H1 (cell line): ENCODE data around the gene SCGN. TPM values are rescaled to one million over a fixed set of nuclear protein-coding genes. Genes with fewer than 3 reads are reported as not detected.

ENCODE experiments used
- CTCF ChIA-PET: fragments of 300-600 bp; sonication (Branson Sonifier 250); formaldehyde crosslinking; loops from one replicate; lab custom pipeline; 2021; ENCODE audit not compliant: partially characterized antibody; lab: Charles Lee
- POLR2A ChIA-PET: fragments of 300-600 bp; sonication (Branson Sonifier 250); formaldehyde crosslinking; loops from one replicate; lab custom pipeline; 2021; ENCODE audit warnings: inconsistent platforms; ENCODE audit not compliant: partially characterized antibody; lab: Charles Lee
- DNase-seq, 2 experiments: peaks; one replicate each; pipeline versions ENCODE4 v3.0.0 to v3.0.0-alpha.2; 2010 to 2022; ENCODE audit warnings: low spot score in 2 of 2, low read depth in 1 of 2, mixed read lengths in 1 of 2
- FAIRE-seq: peaks from 2 replicates; lab custom pipeline; 2011; peaks lifted over from hg19 to GRCh38; lab: Jason Lieb, UNC
- H2AFZ ChIP-seq: 2 replicates; pipeline ENCODE4 v1.8.1; 2012; ENCODE audit warnings: low read length, inconsistent platforms
- H2AK5ac ChIP-seq: 2 replicates; pipeline ENCODE4 v1.6.1; 2013; ENCODE audit warnings: low read depth, low read length
- H2BK120ac ChIP-seq: replicated peaks from 2 replicates; pipeline ENCODE3; 2013; ENCODE audit warnings: low read depth, low read length, inconsistent platforms
- H2BK12ac ChIP-seq: 2 replicates; pipeline ENCODE4 v1.6.1; 2013; ENCODE audit warnings: low read depth, low read length
- H2BK15ac ChIP-seq: 2 replicates; pipeline ENCODE4 v1.6.1; 2013; ENCODE audit warnings: low read length
- H2BK20ac ChIP-seq: 2 replicates; pipeline ENCODE4 v1.6.1; 2013; ENCODE audit warnings: low read length
- H2BK5ac ChIP-seq: 2 replicates; pipeline ENCODE4 v1.6.1; 2013; ENCODE audit warnings: low read depth, low read length
- H3K14ac ChIP-seq: 2 replicates; pipeline ENCODE4 v1.6.1; 2013; ENCODE audit warnings: inconsistent platforms; ENCODE audit not compliant: insufficient read length
- H3K18ac ChIP-seq: 2 replicates; pipeline ENCODE4 v1.6.1; 2013; ENCODE audit warnings: low read length; ENCODE audit errors: extremely low read depth
- H3K23ac ChIP-seq: 2 replicates; pipeline ENCODE4 v1.6.1; 2013; ENCODE audit warnings: inconsistent platforms; ENCODE audit not compliant: insufficient read length
- H3K23me2 ChIP-seq: 2 replicates; pipeline ENCODE4 v1.6.1; 2013; ENCODE audit warnings: low read depth, low read length
- H3K27ac ChIP-seq: 2 replicates; pipeline ENCODE4 v1.6.1; 2011; ENCODE audit warnings: low read depth, low read length, inconsistent platforms
- H3K27me3 ChIP-seq, 4 experiments: replicated peaks in 1 of 4; 1 replicate in 1 of 4; 2 replicates in 3 of 4; pipeline versions ENCODE4 v1.6.1 to v1.8.1; 2011 to 2013; ENCODE audit warnings: low read length in 3 of 4, mild to moderate bottlenecking in 3 of 4, inconsistent platforms in 2 of 4, mixed read lengths in 2 of 4, moderate library complexity in 1 of 4; ENCODE audit not compliant: control insufficient read depth in 3 of 4, insufficient read depth in 3 of 4; ENCODE audit errors: extremely low read depth in 1 of 4
- H3K36me3 ChIP-seq, 4 experiments: 2 replicates each; pipeline versions ENCODE4 v1.6.1 to v1.8.1; 2011 to 2013; ENCODE audit warnings: mild to moderate bottlenecking in 4 of 4, low read length in 3 of 4, moderate library complexity in 2 of 4, control low read depth in 1 of 4, inconsistent platforms in 1 of 4; ENCODE audit not compliant: insufficient read depth in 4 of 4, control insufficient read depth in 2 of 4
- H3K4ac ChIP-seq: replicated peaks from 2 replicates; pipeline ENCODE3; 2013; ENCODE audit warnings: low read length, low read depth, mixed read lengths, inconsistent platforms; ENCODE audit not compliant: insufficient read length
- H3K4me1 ChIP-seq, 4 experiments: replicated peaks in 1 of 4; 1 replicate in 1 of 4; 2 replicates in 3 of 4; pipeline versions ENCODE4 v1.6.1 to v1.8.1; 2011 to 2013; ENCODE audit warnings: low read length in 3 of 4, inconsistent platforms in 2 of 4, mixed read lengths in 1 of 4; ENCODE audit not compliant: insufficient read depth in 4 of 4, control insufficient read depth in 3 of 4
- H3K4me2 ChIP-seq, 2 experiments: 2 replicates each; pipeline versions ENCODE4 v1.6.1 to v1.8.1; 2011 to 2013; ENCODE audit warnings: low read depth in 2 of 2, low read length in 2 of 2, control low read depth in 1 of 2, inconsistent platforms in 1 of 2, mild to moderate bottlenecking in 1 of 2; ENCODE audit not compliant: insufficient read depth in 1 of 2
- H3K4me3 ChIP-seq, 4 experiments: fragments of 200-600, 300-600 bp in 1 of 4; sonication (generic), shearing (Covaris generic), sonication (Bioruptor Twin) in 1 of 4; 2 replicates each; pipeline versions ENCODE4 v1.5.1 to v1.8.1; 2011 to 2016; ENCODE audit warnings: low read length in 4 of 4, low read depth in 3 of 4, control low read depth in 2 of 4, inconsistent platforms in 2 of 4, mild to moderate bottlenecking in 2 of 4, mixed read lengths in 1 of 4, moderate library complexity in 1 of 4; ENCODE audit not compliant: insufficient read depth in 2 of 4; ENCODE audit errors: extremely low read depth in 1 of 4
- H3K56ac ChIP-seq: replicated peaks from 2 replicates; pipeline ENCODE3; 2013; ENCODE audit warnings: low read depth, mild to moderate bottlenecking, mixed read lengths, low read length, inconsistent platforms; ENCODE audit not compliant: insufficient read length
- H3K79me1 ChIP-seq: 2 replicates; pipeline ENCODE4 v1.6.1; 2013; ENCODE audit warnings: low read depth, low read length, control low read depth
- H3K79me2 ChIP-seq, 2 experiments: 2 replicates each; pipeline versions ENCODE4 v1.6.1 to v1.8.1; 2012 to 2013; ENCODE audit warnings: low read length in 2 of 2, mild to moderate bottlenecking in 2 of 2, inconsistent platforms in 1 of 2; ENCODE audit not compliant: insufficient read depth in 2 of 2, control insufficient read depth in 1 of 2
- H3K9ac ChIP-seq, 4 experiments: replicated peaks in 1 of 4; 1 replicate in 1 of 4; 2 replicates in 3 of 4; pipeline versions ENCODE4 v1.6.1 to v1.8.1; 2011 to 2013; ENCODE audit warnings: low read depth in 3 of 4, low read length in 3 of 4, control low read depth in 2 of 4, mild to moderate bottlenecking in 2 of 4, moderate library complexity in 2 of 4, inconsistent platforms in 1 of 4; ENCODE audit errors: extremely low read depth in 1 of 4
- H3K9me3 ChIP-seq, 2 experiments: 2 replicates each; pipeline versions ENCODE4 v1.6.1 to v1.8.1; 2012 to 2013; ENCODE audit warnings: mild to moderate bottlenecking in 2 of 2, moderate library complexity in 2 of 2, control low read depth in 1 of 2, inconsistent platforms in 1 of 2, low read depth in 1 of 2, low read length in 1 of 2, mixed read lengths in 1 of 2; ENCODE audit not compliant: insufficient read depth in 2 of 2
- H4K20me1 ChIP-seq, 2 experiments: replicated peaks in 1 of 2; 2 replicates each; pipeline versions ENCODE3 to v1.8.1; 2011 to 2013; ENCODE audit warnings: inconsistent platforms in 2 of 2, low read length in 2 of 2, mild to moderate bottlenecking in 1 of 2; ENCODE audit not compliant: insufficient read depth in 2 of 2, control insufficient read depth in 1 of 2
- H4K5ac ChIP-seq: 2 replicates; pipeline ENCODE4 v1.6.1; 2013; ENCODE audit warnings: low read length, low read depth, mixed read lengths, inconsistent platforms; ENCODE audit not compliant: insufficient read length
- H4K8ac ChIP-seq: 2 replicates; pipeline ENCODE4 v1.8.0; 2013; ENCODE audit warnings: mild to moderate bottlenecking, moderate library complexity, low read length, inconsistent platforms; ENCODE audit not compliant: insufficient read depth; ENCODE audit errors: extremely low read depth
- H4K91ac ChIP-seq: replicated peaks from 2 replicates; pipeline ENCODE3; 2013; ENCODE audit warnings: low read length, mixed read lengths, inconsistent platforms; ENCODE audit not compliant: insufficient read length
- CBX8 ChIP-seq: fragments of 300-800, 300-1000 bp; sonication (generic); IDR thresholded peaks from 2 replicates; pipeline ENCODE4 v1.7.1; 2016; ENCODE audit warnings: low read depth, low read length, borderline replicate concordance
- SUZ12 ChIP-seq: fragments of 200-600 bp; sonication (generic); IDR thresholded peaks from 2 replicates; pipeline ENCODE4 v1.6.1; 2012; ENCODE audit warnings: mild to moderate bottlenecking, inconsistent platforms, low read length, moderate library complexity, mixed read lengths
- WGBS, 2 experiments: shearing (Covaris generic) in 1 of 2; methylation state at CpG; one replicate each; pipeline versions ENCODE4 v1.1.6 to v1.1.7; 2013 to 2015; ENCODE audit warnings: low lambda C conversion rate in 2 of 2, mixed read lengths in 2 of 2, inconsistent platforms in 1 of 2, low coverage in 1 of 2, missing lambda C conversion rate in 1 of 2; ENCODE audit not compliant: insufficient replicate concordance in 2 of 2, insufficient coverage in 1 of 2, insufficient read length in 1 of 2; ENCODE audit errors: extremely low coverage in 1 of 2, missing lambda C conversion rate in 1 of 2; 5-methylcytosine and 5-hydroxymethylcytosine counted together
- polyA plus RNA-seq, 7 experiments: library from polyadenylated mRNA; depleted of rRNA in 3 of 7; stranded (reverse) in 5 of 7; unstranded in 2 of 7; fragments of >200 nt in 5 of 7; fragments of 200-250 nt in 2 of 7; gene quantifications; 1 replicate in 5 of 7; 2 replicates in 1 of 7; 4 replicates in 1 of 7; pipeline versions ENCODE4 v1.2.1 to v1.2.3, GENCODE V29; 2011 to 2013; ENCODE audit warnings: missing spikeins in 2 of 7, mixed read lengths in 2 of 7
- total RNA-seq: library from RNA; stranded (reverse); fragmentation: NEBNext Ultra II Directional; extraction: Animal tissue kit (Norgen Biotek cat#: 25700); gene quantifications from 2 replicates; pipeline ENCODE4 v1.2.1, GENCODE V29; 2021

Gene SCGN
- total and polyA plus RNA-seq, 2 of the 8 experiments (the other 6 are each of a cell fraction or from before 2014, with no cell fraction given) = not detected

- H3K18ac ChIP-seq = no peak overlapping the region
- no peak overlapping the region for H2AK5ac ChIP-seq
- H4K20me1 ChIP-seq = no peaks in the 10 kb centered on the region
- H3K27ac ChIP-seq = no peak overlapping the region
- H3K9ac ChIP-seq = no peak overlapping the region
- H3K4ac ChIP-seq = no peak overlapping the region
- no peak overlapping the region for H3K4me3 ChIP-seq
- no peaks in the 10 kb centered on the region for H3K27me3 ChIP-seq
- no peaks in the 10 kb centered on the region for H3K79me1 ChIP-seq
- no peak overlapping the region for H3K23ac ChIP-seq
- no peak overlapping the region for H3K4me2 ChIP-seq
- H3K36me3 ChIP-seq = no peaks in the 10 kb centered on the region
- no peak overlapping the region for H3K14ac ChIP-seq
- no peak overlapping the region for H4K91ac ChIP-seq
- no peaks in the 10 kb centered on the region for H3K4me1 ChIP-seq
- no peak overlapping the region for H2BK12ac ChIP-seq
- no peaks in the 10 kb centered on the region for H3K79me2 ChIP-seq
- no peak overlapping the region for H4K8ac ChIP-seq
- ChIA-PET POLR2A (no interaction called here), CTCF (interaction anchor here (0.7 to 1.5 kb wide), 2 partner anchors 9 to 106 kb away, joined by 3 read pairs; no protein-coding TSS in a partner anchor)
- no peak overlapping the region for H2AFZ ChIP-seq
- H4K5ac ChIP-seq = no peak overlapping the region
- 89% methylated on average over 2 of the region's 2 CpGs; no CpG with 5 or more reads in 1 of the 2 experiments for WGBS, 2 experiments
- DNase-seq (no peak), FAIRE-seq (no peak)
- H3K56ac ChIP-seq = no peak overlapping the region
- no peak overlapping the region for H2BK5ac ChIP-seq
- H3K9me3 ChIP-seq = no peaks in the 10 kb centered on the region
- no peaks in the 10 kb centered on the region; the same call in 1 of the 2 replicates for H3K23me2 ChIP-seq
- H2BK120ac ChIP-seq = no peak overlapping the region
- no peak overlapping the region for H2BK15ac ChIP-seq
- no peak overlapping the region for H2BK20ac ChIP-seq
- TF ChIP-seq CBX8 (no peak), SUZ12 (no peak)
These were observed 97.8 kb downstream of the SCGN start for GRCh38 chr6:25749837-25750236.
